ENCODE data around the gene SPARC. TPM values are rescaled to one million over a fixed set of nuclear protein-coding genes. Genes with fewer than 3 reads are reported as not detected.

The SPARC gene
- total and polyA plus RNA-seq, 2 donors (not counting 1 experiment from before 2014, with no cell fraction given): 0.45 TPM; not detected in 1

DNA sequence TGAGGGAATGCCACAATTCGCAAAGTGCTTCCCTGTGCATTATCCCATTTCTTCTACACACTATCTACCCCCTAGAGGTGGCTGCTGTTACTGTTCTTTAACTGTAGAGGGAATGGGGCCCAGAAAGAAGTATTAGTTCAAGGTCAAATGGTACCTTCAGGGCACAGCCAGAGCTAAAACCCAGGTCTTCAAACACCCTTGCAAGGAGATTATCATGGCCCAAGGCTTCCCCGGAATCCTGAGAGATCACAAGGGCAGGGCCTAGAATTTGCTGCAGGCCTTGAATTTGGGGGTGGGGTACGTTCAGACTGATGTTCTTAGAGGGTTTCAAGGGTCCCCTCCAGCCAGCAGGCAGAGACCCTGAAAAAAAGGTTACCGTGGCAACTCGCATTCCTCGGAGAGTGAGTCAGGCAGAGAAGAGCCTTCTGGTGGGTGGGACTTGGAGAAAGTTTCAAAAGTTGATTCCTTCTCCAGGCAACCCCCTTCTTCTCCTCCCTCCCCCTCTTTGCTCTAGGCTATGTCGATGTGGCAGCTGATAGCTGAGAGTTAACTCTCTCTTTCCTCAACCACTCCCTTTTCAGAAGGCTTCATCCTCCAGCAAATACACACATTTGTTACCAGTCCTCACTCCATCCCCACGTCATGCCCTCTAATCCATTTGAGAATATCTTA, 1.9 kb downstream of the SPARC start:
- Histone ChIP-seq H3K27me3 (replicated peaks in 1 of 4; ENCODE audit: control extremely low read depth in 1 of 4, control insufficient read depth in 3 of 4, insufficient read depth in 4 of 4, low read length in 3 of 4) (peaks cover 0 to 22% (median 11%) of the 10 kb centered on the region in 4 experiments), H4K20me1 (ENCODE audit: control insufficient read depth, insufficient read depth, low read length, poor library complexity, severe bottlenecking) (no peaks in the 10 kb centered on the region), H3K4me1 (ENCODE audit: control insufficient read depth in 2 of 2, insufficient read depth in 2 of 2, low read length in 2 of 2) (peaks cover 3 to 7% of the 10 kb centered on the region in 2 donors), H3K79me2 (ENCODE audit: control insufficient read depth, insufficient read depth, low read length) (no peaks in the 10 kb centered on the region), H3K27ac (ENCODE audit: low read length in 2 of 2) (no peak overlapping the region), H3K9ac (ENCODE audit: low read length) (no peak overlapping the region), H3K36me3 (replicated peaks in 1 of 2; ENCODE audit: control extremely low read depth in 1 of 2, control insufficient read depth in 1 of 2, extremely low read depth in 1 of 2, insufficient read depth in 2 of 2, low read length in 1 of 2) (no peaks in the 10 kb centered on the region), H2AFZ (ENCODE audit: insufficient read depth, low read depth, low read length, poor library complexity, severe bottlenecking) (no peak overlapping the region), H3K4me2 (replicated peaks; ENCODE audit: low read depth, low read length, poor library complexity, severe bottlenecking) (no peak overlapping the region), H3K9me3 (ENCODE audit: control extremely low read depth in 1 of 3, control insufficient read depth in 2 of 3, insufficient read depth in 1 of 3, low read length in 2 of 3) (no peaks in the 10 kb centered on the region), H3K4me3 (ENCODE audit: control extremely low read depth in 1 of 5, extremely low read depth in 1 of 5, insufficient read depth in 1 of 5, low read depth in 2 of 5, low read length in 4 of 5) (no peak overlapping the region)
- TF ChIP-seq EZH2 (IDR thresholded peaks at IDR 0.05; ENCODE audit: borderline replicate concordance, insufficient read depth, low read depth, low read length, poor library complexity, severe bottlenecking): no peak
- TF ChIP-seq, protein P1, sequence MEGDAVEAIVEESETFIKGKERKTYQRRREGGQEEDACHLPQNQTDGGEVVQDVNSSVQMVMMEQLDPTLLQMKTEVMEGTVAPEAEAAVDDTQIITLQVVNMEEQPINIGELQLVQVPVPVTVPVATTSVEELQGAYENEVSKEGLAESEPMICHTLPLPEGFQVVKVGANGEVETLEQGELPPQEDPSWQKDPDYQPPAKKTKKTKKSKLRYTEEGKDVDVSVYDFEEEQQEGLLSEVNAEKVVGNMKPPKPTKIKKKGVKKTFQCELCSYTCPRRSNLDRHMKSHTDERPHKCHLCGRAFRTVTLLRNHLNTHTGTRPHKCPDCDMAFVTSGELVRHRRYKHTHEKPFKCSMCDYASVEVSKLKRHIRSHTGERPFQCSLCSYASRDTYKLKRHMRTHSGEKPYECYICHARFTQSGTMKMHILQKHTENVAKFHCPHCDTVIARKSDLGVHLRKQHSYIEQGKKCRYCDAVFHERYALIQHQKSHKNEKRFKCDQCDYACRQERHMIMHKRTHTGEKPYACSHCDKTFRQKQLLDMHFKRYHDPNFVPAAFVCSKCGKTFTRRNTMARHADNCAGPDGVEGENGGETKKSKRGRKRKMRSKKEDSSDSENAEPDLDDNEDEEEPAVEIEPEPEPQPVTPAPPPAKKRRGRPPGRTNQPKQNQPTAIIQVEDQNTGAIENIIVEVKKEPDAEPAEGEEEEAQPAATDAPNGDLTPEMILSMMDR (IDR thresholded peaks at IDR 0.05): no peak
- H3K27ac Mint-ChIP-seq: no peak overlapping the region
- peaks cover 31% of the 10 kb centered on the region for H3K27me3 Mint-ChIP-seq
- no peaks in the 10 kb centered on the region for H3K9me3 Mint-ChIP-seq (ENCODE audit: insufficient read depth)
- H3K4me3 Mint-ChIP-seq: no peak overlapping the region
- POLR2A ChIA-PET: no interaction called here
- no peak for DNase-seq
- no peak for ATAC-seq (ENCODE audit: low read depth)
- CTCF ChIA-PET: interaction anchor here (0.6 kb wide), 1 partner anchor 82 kb away, joined by 3 read pairs; no protein-coding TSS in a partner anchor
- H3K4me1 Mint-ChIP-seq: peaks cover 8% of the 10 kb centered on the region
- intact Hi-C loops (cut with micrococcal nuclease): no loop called here
- WGBS (ENCODE audit: insufficient coverage): 76% methylated on average over 4 of the region's 8 CpGs

DNA sequence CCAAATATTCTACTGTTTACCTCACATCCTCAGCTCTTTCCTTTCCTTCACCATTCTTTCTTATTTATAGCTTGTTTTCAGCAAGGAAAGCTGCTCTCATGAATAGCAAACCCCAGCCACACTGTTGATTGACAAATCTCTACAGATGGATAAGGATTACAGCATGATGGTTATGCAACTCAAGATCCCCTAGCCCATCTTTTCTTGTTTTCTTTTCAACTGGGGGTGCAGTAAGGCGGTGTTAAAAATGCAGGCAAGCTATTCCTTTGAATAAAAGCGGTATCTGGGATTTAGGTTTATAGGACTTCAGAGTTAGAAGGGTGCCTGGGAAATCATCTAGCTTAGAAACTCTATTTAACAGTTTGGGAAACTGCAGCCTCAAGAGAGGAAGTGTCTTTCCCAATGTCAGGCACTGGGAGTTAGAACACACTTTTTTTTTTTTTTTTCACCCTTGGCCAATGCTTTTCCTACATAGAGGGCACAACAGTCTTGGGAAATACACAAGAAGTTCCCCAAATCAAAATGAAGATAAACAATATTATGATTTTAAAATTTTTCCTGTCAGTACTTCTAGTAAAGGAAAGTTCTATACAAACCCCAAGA, 2.6 kb downstream of the SPARC start:
- ATAC-seq (ENCODE audit: low read depth) (no peak), DNase-seq (no peak)
- CTCF ChIA-PET: interaction anchor here (0.6 to 0.7 kb wide), 2 partner anchors 165 to 546 kb away, joined by 3 to 5 read pairs; no protein-coding TSS in a partner anchor
- Histone ChIP-seq H3K27me3 (replicated peaks in 1 of 4; ENCODE audit: control extremely low read depth in 1 of 4, control insufficient read depth in 3 of 4, insufficient read depth in 4 of 4, low read length in 3 of 4) (peaks cover 0 to 19% (median 11%) of the 10 kb centered on the region in 4 experiments), H3K79me2 (ENCODE audit: control insufficient read depth, insufficient read depth, low read length) (no peaks in the 10 kb centered on the region), H4K20me1 (ENCODE audit: control insufficient read depth, insufficient read depth, low read length, poor library complexity, severe bottlenecking) (no peaks in the 10 kb centered on the region), H3K27ac (ENCODE audit: low read length in 2 of 2) (no peak overlapping the region), H3K4me3 (ENCODE audit: control extremely low read depth in 1 of 5, extremely low read depth in 1 of 5, insufficient read depth in 1 of 5, low read depth in 2 of 5, low read length in 4 of 5) (no peak overlapping the region), H3K4me2 (replicated peaks; ENCODE audit: low read depth, low read length, poor library complexity, severe bottlenecking) (no peak overlapping the region), H3K9ac (ENCODE audit: low read length) (no peak overlapping the region), H3K36me3 (replicated peaks in 1 of 2; ENCODE audit: control extremely low read depth in 1 of 2, control insufficient read depth in 1 of 2, extremely low read depth in 1 of 2, insufficient read depth in 2 of 2, low read length in 1 of 2) (no peaks in the 10 kb centered on the region), H2AFZ (ENCODE audit: insufficient read depth, low read depth, low read length, poor library complexity, severe bottlenecking) (no peak overlapping the region), H3K9me3 (ENCODE audit: control extremely low read depth in 1 of 3, control insufficient read depth in 2 of 3, insufficient read depth in 1 of 3, low read length in 2 of 3) (no peaks in the 10 kb centered on the region), H3K4me1 (ENCODE audit: control insufficient read depth in 2 of 2, insufficient read depth in 2 of 2, low read length in 2 of 2) (peaks cover 3 to 7% of the 10 kb centered on the region in 2 donors)
- Mint-ChIP-seq H3K9me3 (ENCODE audit: insufficient read depth) (no peaks in the 10 kb centered on the region), H3K4me1 (peaks cover 8% of the 10 kb centered on the region), H3K27me3 (peaks cover 30% of the 10 kb centered on the region), H3K4me3 (no peak overlapping the region), H3K27ac (no peak overlapping the region)
- POLR2A ChIA-PET: no interaction called here
- intact Hi-C loops (cut with micrococcal nuclease): no loop called here
- TF ChIP-seq, protein P1 (IDR thresholded peaks at IDR 0.05): no peak
- no peak for TF ChIP-seq EZH2 (IDR thresholded peaks at IDR 0.05; ENCODE audit: borderline replicate concordance, insufficient read depth, low read depth, low read length, poor library complexity, severe bottlenecking)
- WGBS (ENCODE audit: insufficient coverage): 86% methylated on average over 1 of the region's 2 CpGs

All from B cell (primary cell).